Tibial nerve (tissue), 4 donors: ENCODE measurements around the gene CD83.

Experiments used
- EP300 ChIP-seq, 2 donors: sonication (generic); formaldehyde crosslinking; IDR thresholded peaks; one replicate each; pipeline ENCODE4 v1.6.1; 2017; ENCODE audit warnings: antibody characterized with exemption in 2 of 2, mild to moderate bottlenecking in 1 of 2
- TF ChIP-seq, protein P1 (sequence below), 5 experiments: fragments of 200-600 bp in 3 of 5; fragments of 450-650 bp in 2 of 5; sonication (generic) in 3 of 5; IDR thresholded peaks; one replicate each; pipeline ENCODE4 v1.5.1; 2016 to 2019; ENCODE audit warnings: antibody characterized with exemption in 5 of 5, mild to moderate bottlenecking in 3 of 5, moderate library complexity in 2 of 5

DNA sequence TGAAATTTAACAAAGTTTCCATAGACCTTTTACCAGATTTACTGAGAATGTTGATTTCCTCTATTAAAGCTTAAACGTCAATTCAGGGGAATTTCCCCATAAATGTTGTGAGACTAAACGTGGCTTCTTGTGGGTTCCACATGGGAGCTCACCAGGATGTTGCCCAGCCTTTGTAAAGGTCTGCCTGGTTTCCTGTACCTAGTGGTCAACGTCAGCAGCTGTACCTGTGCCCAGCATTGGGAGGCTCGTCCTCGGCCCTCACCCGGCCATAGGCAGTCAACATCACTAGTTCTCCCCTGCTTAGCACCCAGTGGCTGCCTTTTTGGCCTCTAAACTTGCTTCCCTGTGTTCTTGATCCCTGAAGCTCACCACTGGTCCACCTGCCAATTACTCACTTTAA is 22.1 kb upstream of the CD83 start:
- no peak for TF ChIP-seq EP300 (IDR thresholded peaks at IDR 0.05)
- TF ChIP-seq, protein P1, sequence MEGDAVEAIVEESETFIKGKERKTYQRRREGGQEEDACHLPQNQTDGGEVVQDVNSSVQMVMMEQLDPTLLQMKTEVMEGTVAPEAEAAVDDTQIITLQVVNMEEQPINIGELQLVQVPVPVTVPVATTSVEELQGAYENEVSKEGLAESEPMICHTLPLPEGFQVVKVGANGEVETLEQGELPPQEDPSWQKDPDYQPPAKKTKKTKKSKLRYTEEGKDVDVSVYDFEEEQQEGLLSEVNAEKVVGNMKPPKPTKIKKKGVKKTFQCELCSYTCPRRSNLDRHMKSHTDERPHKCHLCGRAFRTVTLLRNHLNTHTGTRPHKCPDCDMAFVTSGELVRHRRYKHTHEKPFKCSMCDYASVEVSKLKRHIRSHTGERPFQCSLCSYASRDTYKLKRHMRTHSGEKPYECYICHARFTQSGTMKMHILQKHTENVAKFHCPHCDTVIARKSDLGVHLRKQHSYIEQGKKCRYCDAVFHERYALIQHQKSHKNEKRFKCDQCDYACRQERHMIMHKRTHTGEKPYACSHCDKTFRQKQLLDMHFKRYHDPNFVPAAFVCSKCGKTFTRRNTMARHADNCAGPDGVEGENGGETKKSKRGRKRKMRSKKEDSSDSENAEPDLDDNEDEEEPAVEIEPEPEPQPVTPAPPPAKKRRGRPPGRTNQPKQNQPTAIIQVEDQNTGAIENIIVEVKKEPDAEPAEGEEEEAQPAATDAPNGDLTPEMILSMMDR (IDR thresholded peaks at IDR 0.05), result no peak
